H54 (cell line): ENCODE data around the gene PMPCB.
A peak's percentile ranks its signal among the peaks of the same experiment; 100 is the strongest.

ENCODE experiments used
- DNase-seq: peaks from one replicate; pipeline ENCODE4 v3.0.0; 2011; ENCODE audit warnings: low spot score, mixed read lengths; ENCODE audit not compliant: insufficient read length
- FAIRE-seq: peaks from 3 replicates; lab custom pipeline; 2011; peaks lifted over from hg19 to GRCh38; lab: Jason Lieb, UNC
- POLR2A ChIP-seq: IDR thresholded peaks from 2 replicates; pipeline ENCODE4 v1.6.1; 2011; ENCODE audit warnings: low read depth, mild to moderate bottlenecking, low read length

PMPCB gene

DNA sequence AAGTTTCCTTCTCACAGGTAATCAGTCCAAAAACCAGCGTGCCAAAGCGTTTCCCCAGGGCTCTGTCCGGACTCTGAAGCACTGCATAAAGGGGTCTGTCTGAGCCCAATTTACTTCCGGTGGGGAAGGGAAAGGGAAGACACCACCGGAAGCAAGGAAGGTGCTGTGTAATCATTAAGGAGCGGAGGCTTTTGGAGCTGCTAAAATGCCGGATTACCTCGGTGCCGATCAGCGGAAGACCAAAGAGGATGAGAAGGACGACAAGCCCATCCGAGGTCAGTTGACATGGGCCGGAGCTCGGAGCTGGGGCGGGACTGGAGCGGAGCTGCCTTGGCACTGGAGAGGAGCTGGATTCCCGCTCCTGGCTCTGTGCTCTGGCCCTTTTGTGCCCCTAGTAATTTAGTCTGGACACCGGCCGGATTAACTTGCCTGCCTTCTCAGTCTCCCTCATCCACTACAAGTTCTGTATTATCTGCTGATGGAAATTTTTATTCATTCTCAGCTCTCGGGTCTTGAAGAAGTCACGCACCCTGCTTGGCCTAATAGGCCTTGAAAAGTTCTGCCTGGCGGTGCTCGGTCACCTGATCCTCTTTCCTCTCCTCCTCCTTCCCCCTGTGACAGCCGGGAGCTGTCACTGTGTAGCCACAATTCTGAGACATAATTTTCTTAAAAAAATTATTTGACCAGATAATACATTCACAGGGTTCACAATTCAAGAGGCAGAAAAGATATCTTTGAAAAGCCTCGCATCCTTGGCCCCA is 50.5 kb downstream of the PMPCB start, which contains the start of gene PSMC2:
Gene PSMC2, plus strand, starts transcription at position 137 of the 761 bp plus-strand sequence. Its CDS starts 69 bp downstream, at position 206.
- FAIRE-seq (peak; percentile 71), DNase-seq (peak; percentile 49)
- peak; percentile 65; the same call in 1 of the 2 replicates for TF ChIP-seq POLR2A

- TF ChIP-seq POLR2A = no peak
- DNase-seq (no peak), FAIRE-seq (no peak)
Measured at GRCh38 chr7:103348452-103348851, 51.2 kb downstream of the PMPCB start.

DNA sequence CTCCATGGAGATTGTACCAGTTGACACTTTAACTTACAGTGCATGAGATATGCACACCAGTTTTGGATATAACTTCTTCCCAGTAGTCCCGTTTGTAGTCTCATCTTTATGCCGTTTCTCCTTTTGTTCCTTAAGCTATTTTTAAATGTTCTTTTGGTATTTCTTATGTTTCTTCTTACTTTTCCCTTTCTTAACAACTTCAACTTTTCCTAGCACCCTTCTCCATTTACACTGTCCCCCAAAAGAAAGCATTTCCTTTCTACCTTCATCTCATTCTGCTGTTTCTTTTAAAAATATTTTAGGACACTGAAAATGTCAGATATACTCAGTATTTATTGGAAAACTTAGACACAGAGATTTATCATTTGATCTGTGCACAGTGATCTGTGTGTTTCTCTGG is 51.7 kb downstream of the PMPCB start:
- no peak for FAIRE-seq
- TF ChIP-seq POLR2A = no peak
- no peak for DNase-seq

GRCh38 chr7:103349805-103350204 is 52.6 kb downstream of the PMPCB start:
- FAIRE-seq (no peak), DNase-seq (no peak)
- TF ChIP-seq POLR2A = no peak
